Stimulated activated CD8-positive, alpha-beta memory T cell treated with anti-CD3 and anti-CD28 coated beads, Interleukin-12 subunit alpha, Interleukin-12 subunit beta, amount 100 ng/mL, for 1 hour (primary cell): ENCODE measurements around the gene CDYL.
"Not testable (repeated sequence)": the region's sequence is repeated elsewhere in the genome, so short reads cannot be mapped to it uniquely, and the experiment has no call there.

Experiments used
- DNase-seq: peaks from one replicate; pipeline ENCODE4 v3.0.0-alpha.2; 2020; ENCODE audit warnings: low read depth

The CDYL gene

GRCh38 chr6:4844108-4844507, 67.9 kb downstream of the CDYL start:
- no peak for DNase-seq

DNA sequence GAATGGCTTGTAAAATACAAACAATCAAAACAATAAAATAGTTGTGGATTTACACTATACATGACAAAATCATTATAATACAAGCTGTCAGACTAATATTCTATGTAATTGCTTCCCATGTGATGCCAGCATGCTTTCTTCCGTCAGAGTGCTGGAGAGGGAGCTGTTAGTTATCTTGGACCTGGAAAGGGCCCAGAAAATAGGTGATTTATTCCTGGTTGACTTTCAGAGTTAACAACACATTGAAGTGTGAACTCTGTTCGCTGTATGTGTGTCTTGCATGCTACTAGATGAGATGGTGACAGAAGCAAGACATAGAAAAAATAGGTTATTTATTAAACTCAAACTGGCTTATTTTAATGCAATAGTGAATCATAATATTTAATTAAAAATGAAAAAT, 70.2 kb downstream of the CDYL start:
- DNase-seq: no peak

GRCh38 chr6:4848382-4849068, 72.3 kb downstream of the CDYL start:
- DNase-seq: no peak

GRCh38 chr6:4849226-4850022, 73.2 kb downstream of the CDYL start:
- no peak for DNase-seq

- no peak for DNase-seq
Measured at GRCh38 chr6:4851035-4851434, 74.8 kb downstream of the CDYL start.

GRCh38 chr6:4852186-4852585, 76.0 kb downstream of the CDYL start:
- DNase-seq: not testable (repeated sequence)

GRCh38 chr6:4852938-4853337, 76.7 kb downstream of the CDYL start:
- no peak for DNase-seq

DNA sequence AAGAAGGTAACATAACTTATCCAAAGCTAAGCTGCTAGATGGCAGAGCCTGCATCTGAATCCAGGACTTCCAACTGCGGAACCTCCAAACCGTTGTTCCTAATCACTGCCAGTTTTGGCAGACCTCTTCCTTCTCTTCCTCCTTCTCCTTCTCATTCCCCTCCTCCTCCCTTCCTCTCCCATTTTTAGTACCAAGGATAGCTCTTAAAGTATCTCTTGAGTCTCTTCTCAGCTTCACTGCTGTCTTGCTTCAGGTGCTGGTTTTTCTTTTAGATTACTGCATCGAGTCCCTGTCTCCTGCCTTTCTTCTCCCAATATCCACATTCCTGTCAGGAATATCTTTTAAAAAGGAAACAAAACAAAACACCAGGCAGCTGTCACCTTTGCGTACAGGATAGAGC, 77.1 kb downstream of the CDYL start:
- no peak for DNase-seq

DNA sequence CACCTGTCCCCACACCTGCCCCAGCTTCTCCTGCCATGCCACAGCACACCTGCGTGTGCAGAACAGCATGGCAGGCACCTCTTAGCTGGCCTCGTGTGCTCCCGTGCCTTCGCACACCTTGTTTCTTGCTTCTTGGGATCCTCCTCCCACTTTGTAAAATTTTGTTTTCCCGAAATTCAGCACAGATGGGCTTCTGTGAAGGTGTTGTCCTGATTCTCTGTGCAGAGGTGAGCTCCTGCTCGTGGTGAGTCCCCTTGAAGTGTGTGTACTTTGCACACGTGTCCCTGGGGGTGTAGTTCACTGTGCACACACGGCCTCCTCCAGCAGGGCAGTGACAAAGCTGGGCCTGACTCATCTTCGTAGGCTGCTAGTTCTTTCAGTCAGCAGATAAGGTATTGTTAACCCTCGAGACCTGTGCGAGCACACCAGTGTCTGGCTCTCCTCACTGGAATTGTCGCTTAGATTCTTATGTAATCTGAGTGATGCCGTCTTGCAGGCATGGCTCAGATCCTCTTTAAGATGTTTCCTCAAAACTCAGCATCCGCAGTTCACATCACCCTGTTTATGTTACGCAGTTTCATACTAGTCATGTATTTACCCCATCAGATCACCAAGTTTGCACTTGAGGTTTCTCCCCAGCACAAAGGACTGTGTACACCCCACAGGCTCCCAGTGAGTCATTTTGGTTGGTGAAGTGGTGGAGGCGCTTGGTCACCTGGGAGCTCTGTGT, 77.7 kb downstream of the CDYL start:
- no peak for DNase-seq

- no peak for DNase-seq
Measured at GRCh38 chr6:4856785-4857184, 80.6 kb downstream of the CDYL start.

DNA sequence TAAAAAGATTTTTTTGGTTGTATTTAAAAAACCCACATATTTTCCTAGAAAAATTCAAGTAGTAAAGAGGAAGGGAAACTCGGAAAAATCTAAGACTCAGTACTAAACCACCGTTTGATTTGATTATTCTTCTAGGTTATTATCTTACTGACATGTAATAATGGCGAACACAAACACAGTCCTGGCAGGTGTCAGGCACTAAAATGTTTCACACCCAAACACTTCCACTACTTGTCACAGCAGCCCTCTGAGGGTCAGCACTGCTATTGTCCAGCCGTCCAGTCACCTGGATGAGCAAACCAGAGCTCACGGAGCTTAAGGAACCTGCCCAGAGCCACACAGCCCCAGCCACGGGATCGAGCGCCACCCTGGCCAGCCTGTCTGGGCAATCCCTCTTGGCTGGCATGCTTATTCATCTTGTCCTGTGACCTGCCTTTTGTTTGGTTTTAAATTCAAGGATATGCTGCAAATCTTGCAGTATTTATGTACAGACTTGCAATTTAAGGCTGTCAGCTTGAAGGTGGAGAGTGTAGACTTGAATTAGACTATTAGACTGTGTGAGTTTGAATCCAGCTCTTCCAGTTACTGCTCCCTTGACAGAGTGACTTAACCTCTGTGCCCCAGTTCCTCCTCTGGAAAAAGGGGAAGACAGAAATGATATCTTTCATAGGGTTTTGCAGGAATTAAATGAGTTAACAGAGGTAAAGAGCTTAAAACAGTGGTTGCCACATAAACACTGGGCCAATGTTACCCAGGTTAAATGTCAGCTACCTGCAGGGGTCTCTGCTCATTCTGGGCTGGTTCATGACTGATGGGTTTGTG, 82.2 kb downstream of the CDYL start:
- DNase-seq: no peak

DNA sequence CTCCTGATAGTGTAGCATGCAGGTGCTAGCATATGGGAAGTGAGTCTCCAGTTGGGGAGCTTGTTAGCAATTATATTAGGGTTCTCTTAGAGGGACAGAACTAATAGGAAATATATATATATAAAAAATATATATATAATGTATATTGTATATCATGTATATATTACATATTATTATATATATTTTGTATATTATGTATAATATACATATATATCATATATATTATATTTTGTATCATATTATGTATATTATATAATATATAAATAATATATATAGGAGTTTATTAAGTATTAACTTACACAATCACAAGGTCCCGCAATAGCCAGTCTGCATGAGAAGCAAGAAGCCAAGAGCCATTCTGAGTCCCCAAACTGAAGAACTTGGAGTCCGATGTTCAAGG, 84.2 kb downstream of the CDYL start:
- DNase-seq: no peak

DNA sequence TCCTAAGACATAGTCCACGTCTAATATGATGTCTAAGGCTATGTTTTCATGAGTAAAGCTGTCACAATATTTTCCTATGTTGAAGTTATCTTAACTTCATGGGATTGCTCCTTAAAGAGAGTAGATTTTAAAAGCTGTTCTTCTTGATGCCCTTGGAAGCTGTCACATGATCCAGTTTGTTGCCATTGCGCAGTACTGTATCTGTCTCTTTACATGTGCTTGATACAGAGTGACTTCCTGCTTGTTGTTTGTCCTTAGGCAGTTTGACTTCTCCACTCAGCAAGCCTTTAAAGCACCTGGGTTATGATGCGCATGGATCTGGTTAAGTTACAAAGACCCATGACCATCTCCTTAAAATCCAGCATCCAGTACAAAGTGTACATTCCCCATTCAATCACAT, 85.4 kb downstream of the CDYL start:
- no peak for DNase-seq

- DNase-seq: no peak
Measured at GRCh38 chr6:4864519-4864918, 88.3 kb downstream of the CDYL start.

DNA sequence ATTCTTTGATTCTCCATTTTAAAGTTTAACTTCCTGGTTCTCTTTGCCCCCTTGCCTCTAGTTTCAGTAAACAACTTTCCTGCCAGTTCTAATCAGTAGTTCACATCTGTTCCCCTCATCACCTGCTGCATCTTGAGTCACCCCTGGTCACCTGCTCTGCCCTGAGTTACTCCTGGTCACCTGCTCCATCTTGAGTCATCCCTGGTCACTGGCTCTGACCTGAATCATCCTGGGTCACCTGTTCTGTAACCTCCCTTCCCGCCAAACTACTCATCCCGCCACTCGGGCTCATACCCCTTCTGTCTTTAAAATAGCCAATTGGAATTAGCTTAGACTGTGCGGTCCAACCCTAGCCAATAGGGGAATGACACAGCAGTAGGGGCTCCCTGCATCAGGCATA, 88.8 kb downstream of the CDYL start:
- DNase-seq: not testable (repeated sequence)

- DNase-seq: no peak
Measured at GRCh38 chr6:4870821-4871494, 94.8 kb downstream of the CDYL start.

DNA sequence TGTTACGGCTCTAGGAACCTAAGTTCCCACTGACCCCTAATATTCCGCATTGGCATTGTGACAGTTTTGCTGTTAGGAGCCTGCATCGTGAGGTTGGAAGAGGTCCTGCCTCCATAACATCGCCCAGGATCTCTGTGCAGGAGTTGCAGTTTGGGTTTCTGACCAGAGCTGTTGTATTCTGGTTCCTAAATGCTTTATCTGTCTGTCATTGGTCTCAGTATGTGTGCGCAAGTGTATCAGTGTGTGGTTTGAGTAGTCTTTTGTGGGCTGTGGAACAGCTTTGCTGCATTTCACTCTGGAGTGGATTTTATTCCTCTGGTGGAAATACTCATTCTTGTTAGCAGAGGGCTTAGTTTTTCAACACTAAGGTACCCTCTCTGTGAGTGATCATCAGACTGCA, 95.6 kb downstream of the CDYL start:
- DNase-seq: no peak

GRCh38 chr6:4872841-4873240, 96.6 kb downstream of the CDYL start:
- no peak for DNase-seq

DNA sequence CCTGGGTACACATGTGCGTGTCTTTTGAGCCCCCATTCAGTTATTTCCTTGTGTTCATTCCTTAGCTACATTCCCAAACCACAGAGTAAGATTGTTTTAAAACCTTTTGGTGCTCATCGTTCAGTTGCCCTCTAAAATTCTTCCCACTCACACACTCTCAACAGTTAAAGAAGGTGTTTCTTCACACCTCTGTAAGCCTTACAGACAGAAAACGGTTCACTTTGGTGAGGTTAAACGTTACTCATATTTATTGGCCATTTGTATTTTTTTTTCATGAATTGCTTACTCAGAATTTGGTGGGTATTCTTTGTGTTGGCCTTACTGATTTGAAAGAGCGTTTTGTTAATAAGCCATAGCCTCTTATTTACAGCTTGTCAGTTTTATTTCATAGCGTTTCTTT, 97.7 kb downstream of the CDYL start:
- no peak for DNase-seq

DNA sequence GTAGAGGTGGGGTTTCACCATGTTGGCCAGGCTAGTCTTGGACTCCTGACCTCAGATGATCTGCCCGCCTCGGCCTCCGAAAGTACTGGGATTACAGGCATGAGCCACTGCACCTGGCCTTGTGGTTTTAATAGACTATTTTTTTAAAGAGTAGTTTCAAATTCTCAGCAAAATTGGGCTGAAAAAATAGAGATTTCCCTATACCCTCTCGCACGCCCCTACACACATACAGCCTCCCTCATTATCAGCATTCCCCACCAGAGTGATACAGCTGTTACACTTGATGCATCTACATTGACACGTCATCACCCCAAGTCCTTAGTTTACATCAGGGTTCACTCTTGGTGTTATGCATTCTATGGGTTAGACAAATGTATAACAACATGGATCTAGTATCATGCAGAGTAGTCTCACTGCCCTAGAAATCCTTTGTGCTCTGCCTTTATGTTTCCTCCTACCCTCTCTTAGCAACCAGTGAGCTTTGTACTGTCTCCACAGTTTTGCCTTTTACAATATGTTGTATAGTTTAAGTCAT, 103.6 kb downstream of the CDYL start:
- no peak for DNase-seq

GRCh38 chr6:4880363-4880762, 104.2 kb downstream of the CDYL start:
- no peak for DNase-seq
